Erythroblast (primary cell): Measurements from ENCODE around the gene UBE2H.

Experiments
- GATA1 ChIP-seq: IDR thresholded peaks from 2 replicates; pipeline ENCODE4 v1.6.1; 2011; ENCODE audit warnings: low read depth, mild to moderate bottlenecking, control low read depth, low read length, moderate library complexity
- POLR2A ChIP-seq: IDR thresholded peaks from 2 replicates; pipeline ENCODE4 v1.6.1; 2011; ENCODE audit warnings: mild to moderate bottlenecking, low read length

DNA sequence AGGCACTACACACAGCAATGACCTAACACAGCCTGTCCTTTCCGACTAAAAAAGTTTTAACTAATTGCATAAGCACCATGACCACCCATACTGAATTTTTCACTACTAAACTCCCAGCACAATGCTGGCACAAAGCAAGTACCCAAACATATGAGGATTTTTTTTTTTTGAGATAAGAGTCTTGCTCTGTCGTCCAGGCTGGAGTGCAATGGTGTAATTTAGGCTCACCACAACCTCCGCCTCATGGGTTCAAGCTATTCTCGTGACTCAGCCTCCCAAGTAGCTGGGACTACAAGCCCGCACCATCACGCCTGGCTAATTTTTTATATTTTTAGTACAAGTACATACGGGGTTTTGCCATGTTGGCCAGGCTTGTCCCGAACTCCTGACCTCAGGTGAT, 5.1 kb downstream of the UBE2H start:
- TF ChIP-seq POLR2A (no peak), GATA1 (no peak)
